Progenitor cell of endocrine pancreas (in vitro differentiated cells): ENCODE data around the gene AXIN1. TPM values are rescaled to one million over a fixed set of nuclear protein-coding genes. Genes with fewer than 3 reads are reported as not detected.

Source experiments
- DNase-seq: peaks from one replicate; pipeline ENCODE4 v3.0.0; 2021; ENCODE audit warnings: low spot score; ENCODE audit not compliant: unreplicated experiment
- H3K27ac Mint-ChIP-seq: 2 replicates; pipeline ENCODE4 v1.8.0; 2021; ENCODE audit warnings: mild to moderate bottlenecking, moderate library complexity, mixed read lengths
- H3K27me3 Mint-ChIP-seq: 2 replicates; pipeline ENCODE4 v1.8.0; 2021; ENCODE audit warnings: mixed read lengths
- H3K36me3 Mint-ChIP-seq: 2 replicates; pipeline ENCODE4 v1.8.0; 2022; ENCODE audit warnings: mixed read lengths; ENCODE audit not compliant: insufficient read depth
- H3K4me1 Mint-ChIP-seq: 2 replicates; pipeline ENCODE4 v1.8.0; 2021; ENCODE audit warnings: low read depth, mixed read lengths
- H3K4me3 Mint-ChIP-seq: 2 replicates; pipeline ENCODE4 v1.8.0; 2021; ENCODE audit warnings: low read depth, mild to moderate bottlenecking, moderate library complexity, mixed read lengths
- H3K9me3 Mint-ChIP-seq: 2 replicates; pipeline ENCODE4 v1.8.0; 2021; ENCODE audit warnings: low read depth, mixed read lengths
- total RNA-seq: library from RNA; stranded (reverse); gene quantifications from 2 replicates; pipeline ENCODE4 v1.2.1, GENCODE V29; 2021
- TF ChIP-seq, protein P1 (sequence below): fragments of 200-600 bp; sonication (generic); IDR thresholded peaks from one replicate; pipeline ENCODE4 v1.5.0; 2021; ENCODE audit warnings: antibody characterized with exemption, mild to moderate bottlenecking; ENCODE audit not compliant: unreplicated experiment

AXIN1 gene
- total RNA-seq, 1 donor from 2014 or later: 34.4 TPM

- peaks cover 11% of the 10 kb centered on the region for H3K4me1 Mint-ChIP-seq
- H3K27ac Mint-ChIP-seq: no peak overlapping the region
- no peaks in the 10 kb centered on the region for H3K27me3 Mint-ChIP-seq
- no peak for DNase-seq
- H3K36me3 Mint-ChIP-seq: peaks cover 3% of the 10 kb centered on the region
- TF ChIP-seq, protein P1, sequence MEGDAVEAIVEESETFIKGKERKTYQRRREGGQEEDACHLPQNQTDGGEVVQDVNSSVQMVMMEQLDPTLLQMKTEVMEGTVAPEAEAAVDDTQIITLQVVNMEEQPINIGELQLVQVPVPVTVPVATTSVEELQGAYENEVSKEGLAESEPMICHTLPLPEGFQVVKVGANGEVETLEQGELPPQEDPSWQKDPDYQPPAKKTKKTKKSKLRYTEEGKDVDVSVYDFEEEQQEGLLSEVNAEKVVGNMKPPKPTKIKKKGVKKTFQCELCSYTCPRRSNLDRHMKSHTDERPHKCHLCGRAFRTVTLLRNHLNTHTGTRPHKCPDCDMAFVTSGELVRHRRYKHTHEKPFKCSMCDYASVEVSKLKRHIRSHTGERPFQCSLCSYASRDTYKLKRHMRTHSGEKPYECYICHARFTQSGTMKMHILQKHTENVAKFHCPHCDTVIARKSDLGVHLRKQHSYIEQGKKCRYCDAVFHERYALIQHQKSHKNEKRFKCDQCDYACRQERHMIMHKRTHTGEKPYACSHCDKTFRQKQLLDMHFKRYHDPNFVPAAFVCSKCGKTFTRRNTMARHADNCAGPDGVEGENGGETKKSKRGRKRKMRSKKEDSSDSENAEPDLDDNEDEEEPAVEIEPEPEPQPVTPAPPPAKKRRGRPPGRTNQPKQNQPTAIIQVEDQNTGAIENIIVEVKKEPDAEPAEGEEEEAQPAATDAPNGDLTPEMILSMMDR: no peak
- no peaks in the 10 kb centered on the region for H3K9me3 Mint-ChIP-seq
- no peak overlapping the region for H3K4me3 Mint-ChIP-seq
These were observed 28.4 kb downstream of the AXIN1 start for GRCh38 chr16:324201-324450.

GRCh38 chr16:322476-323143 is 29.9 kb downstream of the AXIN1 start:
- TF ChIP-seq, protein P1: no peak
- H3K27ac Mint-ChIP-seq: no peak overlapping the region
- no peak for DNase-seq
- no peaks in the 10 kb centered on the region for H3K27me3 Mint-ChIP-seq
- H3K9me3 Mint-ChIP-seq: no peaks in the 10 kb centered on the region
- H3K36me3 Mint-ChIP-seq: peaks cover 3% of the 10 kb centered on the region
- peaks cover 14% of the 10 kb centered on the region for H3K4me1 Mint-ChIP-seq
- H3K4me3 Mint-ChIP-seq: no peak overlapping the region

- no peak for DNase-seq
- Mint-ChIP-seq H3K4me3 (no peak overlapping the region), H3K36me3 (peaks cover 3% of the 10 kb centered on the region), H3K27ac (no peak overlapping the region), H3K27me3 (no peaks in the 10 kb centered on the region), H3K4me1 (peaks cover 9% of the 10 kb centered on the region), H3K9me3 (no peaks in the 10 kb centered on the region)
- TF ChIP-seq, protein P1: no peak
These were observed 31.0 kb downstream of the AXIN1 start for GRCh38 chr16:321532-321931.

DNA sequence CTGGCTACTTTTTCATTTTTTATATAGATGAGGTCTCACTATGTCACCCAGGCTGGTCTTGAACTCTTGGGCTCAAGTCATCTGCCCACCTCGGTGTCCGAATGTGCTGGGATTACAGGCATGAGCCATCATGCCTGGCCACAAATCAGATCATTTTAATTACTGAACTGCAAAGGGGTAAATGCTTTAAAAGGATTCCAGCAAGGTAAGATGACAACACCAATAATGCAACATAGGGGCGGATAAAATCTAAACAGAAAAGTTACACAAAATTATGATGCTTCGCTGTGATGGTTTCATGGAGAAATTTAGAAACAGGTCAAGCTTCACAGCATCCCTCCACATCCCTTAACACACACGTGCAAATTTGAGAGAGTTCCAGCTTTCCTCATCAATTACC is 32.3 kb downstream of the AXIN1 start:
- Mint-ChIP-seq H3K27me3 (no peaks in the 10 kb centered on the region), H3K4me1 (peaks cover 9% of the 10 kb centered on the region), H3K27ac (no peak overlapping the region), H3K9me3 (no peaks in the 10 kb centered on the region), H3K4me3 (no peak overlapping the region), H3K36me3 (peaks cover 3% of the 10 kb centered on the region)
- TF ChIP-seq, protein P1: no peak
- no peak for DNase-seq

- TF ChIP-seq, protein P1: peak; percentile 55
- no peak for DNase-seq
- H3K36me3 Mint-ChIP-seq: peaks cover 2% of the 10 kb centered on the region
- peaks cover 2% of the 10 kb centered on the region for H3K4me1 Mint-ChIP-seq
- no peaks in the 10 kb centered on the region for H3K27me3 Mint-ChIP-seq
- H3K4me3 Mint-ChIP-seq: no peak overlapping the region
- no peaks in the 10 kb centered on the region for H3K9me3 Mint-ChIP-seq
- H3K27ac Mint-ChIP-seq: no peak overlapping the region
These were observed 33.9 kb downstream of the AXIN1 start for GRCh38 chr16:318628-319027.
